Endothelial cell (in vitro differentiated cells): ENCODE data around the gene ZNF277. TPM values are rescaled to one million over a fixed set of nuclear protein-coding genes. Genes with fewer than 3 reads are reported as not detected.

Experiments
- DNase-seq: peaks from one replicate; pipeline ENCODE4 v3.0.0; 2021; ENCODE audit warnings: low spot score
- H3K27ac Mint-ChIP-seq: one replicate; pipeline ENCODE4 v1.8.0; 2021; ENCODE audit warnings: mixed read lengths, inconsistent platforms; ENCODE audit not compliant: unreplicated experiment
- H3K27me3 Mint-ChIP-seq: one replicate; pipeline ENCODE4 v1.8.0; 2021; ENCODE audit warnings: mild to moderate bottlenecking, moderate library complexity, mixed read lengths, inconsistent platforms; ENCODE audit not compliant: unreplicated experiment
- H3K36me3 Mint-ChIP-seq: one replicate; pipeline ENCODE4 v1.8.0; 2021; ENCODE audit warnings: mild to moderate bottlenecking, low read depth, mixed read lengths, inconsistent platforms; ENCODE audit not compliant: unreplicated experiment
- H3K4me1 Mint-ChIP-seq: one replicate; pipeline ENCODE4 v1.8.0; 2021; ENCODE audit warnings: mild to moderate bottlenecking, mixed read lengths, inconsistent platforms; ENCODE audit not compliant: unreplicated experiment
- H3K4me3 Mint-ChIP-seq: one replicate; pipeline ENCODE4 v1.8.0; 2021; ENCODE audit warnings: mild to moderate bottlenecking, mixed read lengths, inconsistent platforms; ENCODE audit not compliant: unreplicated experiment
- H3K9me3 Mint-ChIP-seq: one replicate; pipeline ENCODE4 v1.8.0; 2021; ENCODE audit warnings: mixed read lengths, inconsistent platforms; ENCODE audit not compliant: unreplicated experiment
- CTCF ChIP-seq: fragments of 200-600 bp; sonication (generic); IDR thresholded peaks from one replicate; pipeline ENCODE4 v1.5.0; 2021; ENCODE audit warnings: antibody characterized with exemption; ENCODE audit not compliant: unreplicated experiment
- total RNA-seq: library from RNA; stranded (reverse); fragmentation: NEBNext Ultra II Directional; extraction: Animal tissue kit (Norgen Biotek cat#: 25700); gene quantifications from one replicate; pipeline ENCODE4 v1.2.1, GENCODE V29; 2021; ENCODE audit not compliant: unreplicated experiment

Gene ZNF277
- total RNA-seq, 1 donor from 2014 or later: 26.1 TPM

DNA sequence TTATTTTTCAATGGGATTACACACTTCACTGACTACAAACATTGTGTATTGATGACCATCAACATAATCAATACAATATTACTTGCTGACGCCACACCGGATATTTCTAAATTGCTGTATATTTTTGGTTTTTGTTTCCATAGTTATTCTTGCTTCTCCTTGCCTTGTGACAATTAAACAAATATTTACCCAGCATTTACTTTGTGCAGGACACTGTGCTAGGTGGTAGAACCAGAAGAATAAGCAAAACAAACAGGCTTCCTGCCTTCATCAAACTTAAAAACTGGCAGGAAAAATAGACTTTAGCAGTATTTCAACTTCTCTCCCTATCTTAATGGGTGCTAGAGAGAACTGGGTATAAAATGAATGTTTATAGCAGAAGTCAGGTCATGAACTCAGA is 50.6 kb downstream of the ZNF277 start:
- H3K36me3 Mint-ChIP-seq: no peaks in the 10 kb centered on the region
- H3K4me3 Mint-ChIP-seq: no peak overlapping the region
- H3K27me3 Mint-ChIP-seq: no peaks in the 10 kb centered on the region
- DNase-seq: no peak
- H3K9me3 Mint-ChIP-seq: no peaks in the 10 kb centered on the region
- H3K27ac Mint-ChIP-seq: no peak overlapping the region
- H3K4me1 Mint-ChIP-seq: peaks cover 13% of the 10 kb centered on the region
- no peak for TF ChIP-seq CTCF

- no peak for TF ChIP-seq CTCF
- Mint-ChIP-seq H3K4me3 (no peak overlapping the region), H3K36me3 (no peaks in the 10 kb centered on the region), H3K27ac (no peak overlapping the region), H3K9me3 (no peaks in the 10 kb centered on the region), H3K4me1 (peaks cover 5% of the 10 kb centered on the region), H3K27me3 (no peaks in the 10 kb centered on the region)
- no peak for DNase-seq
Observed at GRCh38 chr7:112260911-112261310, 54.4 kb downstream of the ZNF277 start.

- H3K27me3 Mint-ChIP-seq: no peaks in the 10 kb centered on the region
- H3K27ac Mint-ChIP-seq: no peak overlapping the region
- no peak overlapping the region for H3K4me3 Mint-ChIP-seq
- no peak for DNase-seq
- H3K4me1 Mint-ChIP-seq: peaks cover 3% of the 10 kb centered on the region
- no peaks in the 10 kb centered on the region for H3K36me3 Mint-ChIP-seq
- no peaks in the 10 kb centered on the region for H3K9me3 Mint-ChIP-seq
- no peak for TF ChIP-seq CTCF
Observed at GRCh38 chr7:112262036-112262435, 55.5 kb downstream of the ZNF277 start.

- H3K4me1 Mint-ChIP-seq: no peaks in the 10 kb centered on the region
- no peak overlapping the region for H3K4me3 Mint-ChIP-seq
- H3K27me3 Mint-ChIP-seq: no peaks in the 10 kb centered on the region
- no peak for TF ChIP-seq CTCF
- no peaks in the 10 kb centered on the region for H3K9me3 Mint-ChIP-seq
- H3K27ac Mint-ChIP-seq: no peak overlapping the region
- DNase-seq: no peak
- H3K36me3 Mint-ChIP-seq: no peaks in the 10 kb centered on the region
Observed at GRCh38 chr7:112262855-112263487, 56.5 kb downstream of the ZNF277 start.

DNA sequence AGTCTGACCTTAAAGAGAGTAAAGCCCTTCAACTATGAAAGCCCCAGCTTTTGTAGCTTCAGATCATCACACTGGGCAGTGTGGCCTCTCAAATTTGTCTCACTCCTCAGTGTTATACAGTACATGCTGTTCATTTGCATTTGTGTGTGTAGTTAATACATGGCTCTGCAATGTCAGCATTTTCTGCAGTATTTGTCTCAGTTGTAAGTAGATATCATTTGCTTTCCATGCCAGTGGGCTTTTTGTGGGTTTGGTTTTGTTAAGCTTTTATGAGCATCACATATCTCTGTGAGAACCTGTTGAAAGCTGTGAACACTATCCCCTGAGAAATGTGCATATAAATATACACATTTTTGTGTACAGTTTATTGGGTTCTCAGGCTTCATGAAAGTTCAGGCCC is 57.0 kb downstream of the ZNF277 start:
- H3K9me3 Mint-ChIP-seq: no peaks in the 10 kb centered on the region
- H3K4me3 Mint-ChIP-seq: no peak overlapping the region
- no peaks in the 10 kb centered on the region for H3K27me3 Mint-ChIP-seq
- TF ChIP-seq CTCF: no peak
- DNase-seq: no peak
- H3K27ac Mint-ChIP-seq: no peak overlapping the region
- H3K36me3 Mint-ChIP-seq: no peaks in the 10 kb centered on the region
- H3K4me1 Mint-ChIP-seq: no peaks in the 10 kb centered on the region
